K562 (cell line): ENCODE data around the gene PIGB. TPM values are rescaled to one million over a fixed set of nuclear protein-coding genes. Genes with fewer than 3 reads are reported as not detected.

Source experiments
- ATAC-seq: fragments of 200-7000 bp; cut with Tn5 transposase; 3 replicates; pipeline ENCODE4 v1.9.1; 2020; ENCODE audit warnings: moderate library complexity
- BruUV-seq: library from RNA; stranded (reverse); fragments of 400-500 nt; replicated peaks from 2 replicates; lab custom pipeline; 2021; lab: Mats Ljungman, UMichigan
- CTCF ChIA-PET: fragments of 300-600 bp; formaldehyde crosslinking; extraction: SDS; loops from one replicate; lab custom pipeline; 2021; ENCODE audit warnings: low intra/inter-chr PET ratio; lab: Yijun Ruan, JAX
- POLR2A ChIA-PET: fragments of 300-600, 350-650 bp; sonication (Branson Sonifier 250); formaldehyde crosslinking; extraction: SDS; loops from one replicate; lab custom pipeline; 2021; ENCODE audit warnings: antibody characterized with exemption, inconsistent platforms; lab: Yijun Ruan, JAX
- DNase-seq, 4 experiments: peaks; one replicate each; pipeline versions ENCODE4 v3.0.0 to v3.0.0-alpha.2; 2011 to 2018; ENCODE audit warnings: low spot score in 3 of 4, mixed read lengths in 3 of 4; ENCODE audit errors: extremely low read depth in 1 of 4
- FAIRE-seq: peaks from 2 replicates; lab custom pipeline; 2011; peaks lifted over from hg19 to GRCh38; lab: Jason Lieb, UNC
- H2AFZ ChIP-seq: 2 replicates; pipeline ENCODE4 v1.6.0; 2011; ENCODE audit warnings: low read depth, low read length, control low read depth, inconsistent platforms
- H3K27ac ChIP-seq: fragments of 200-600 bp; 3 replicates; pipeline ENCODE4 v1.8.0; 2011; ENCODE audit warnings: low read depth, mild to moderate bottlenecking, control low read depth, inconsistent platforms, low read length, moderate library complexity, mixed read lengths; ENCODE audit errors: extremely low read depth
- H3K27me3 ChIP-seq, 2 experiments: fragments of 300-600 bp in 1 of 2; 2 replicates in 1 of 2; 3 replicates in 1 of 2; pipeline versions ENCODE4 v1.6.0 to v1.8.0; 2011; ENCODE audit warnings: inconsistent platforms in 2 of 2, low read length in 2 of 2, mild to moderate bottlenecking in 1 of 2, mixed read lengths in 1 of 2, moderate library complexity in 1 of 2; ENCODE audit not compliant: control insufficient read depth in 2 of 2, insufficient read depth in 2 of 2
- H3K36me3 ChIP-seq: fragments of 300-600 bp; 3 replicates; pipeline ENCODE4 v1.8.0; 2011; ENCODE audit warnings: mild to moderate bottlenecking, low read length, inconsistent platforms; ENCODE audit not compliant: control insufficient read depth, insufficient read depth
- H3K4me1 ChIP-seq, 2 experiments: fragments of 200-600 bp in 1 of 2; replicated peaks in 1 of 2; 2 replicates in 1 of 2; 3 replicates in 1 of 2; pipeline versions ENCODE4 v1.5.1 to v1.8.0; 2011; ENCODE audit warnings: inconsistent platforms in 2 of 2, low read length in 2 of 2, mild to moderate bottlenecking in 1 of 2, mixed read lengths in 1 of 2, moderate library complexity in 1 of 2; ENCODE audit not compliant: control insufficient read depth in 2 of 2, insufficient read depth in 2 of 2
- H3K4me2 ChIP-seq: 2 replicates; pipeline ENCODE4 v1.6.1; 2011; ENCODE audit warnings: low read length, control low read depth, inconsistent platforms, mixed read lengths; ENCODE audit not compliant: insufficient read depth
- H3K4me3 ChIP-seq: fragments of 200-600 bp; sonication (generic), shearing (Covaris generic); 2 replicates; pipeline ENCODE4 v1.5.1; 2016; ENCODE audit warnings: control low read depth, inconsistent platforms
- H3K79me2 ChIP-seq: fragments of 200-600 bp; 3 replicates; pipeline ENCODE4 v1.8.0; 2011; ENCODE audit warnings: low read length, inconsistent platforms; ENCODE audit not compliant: control insufficient read depth, insufficient read depth
- H3K9ac ChIP-seq, 2 experiments: 2 replicates each; pipeline versions ENCODE4 v1.6.0 to v1.6.1; 2011; ENCODE audit warnings: low read depth in 2 of 2, low read length in 2 of 2, control low read depth in 1 of 2, inconsistent platforms in 1 of 2, mild to moderate bottlenecking in 1 of 2, mixed read lengths in 1 of 2; ENCODE audit not compliant: insufficient read depth in 1 of 2
- H3K9me1 ChIP-seq: one replicate; pipeline ENCODE4 v1.6.0; 2011; ENCODE audit warnings: inconsistent platforms, mild to moderate bottlenecking, low read length, moderate library complexity; ENCODE audit not compliant: control insufficient read depth, insufficient read depth
- H3K9me3 ChIP-seq: replicated peaks from 2 replicates; pipeline ENCODE4 v1.5.1; 2011; ENCODE audit warnings: low read depth, low read length, inconsistent platforms; ENCODE audit not compliant: control insufficient read depth, insufficient read depth
- H4K20me1 ChIP-seq: replicated peaks from 2 replicates; pipeline ENCODE4 v1.6.1; 2011; ENCODE audit warnings: low read length, inconsistent platforms, mixed read lengths; ENCODE audit not compliant: control insufficient read depth, insufficient read depth
- CBX2 ChIP-seq: fragments of 200-600 bp; sonication (generic); IDR thresholded peaks from one replicate; pipeline ENCODE4 v1.6.1; 2012; ENCODE audit warnings: mild to moderate bottlenecking, low read length, inconsistent platforms; ENCODE audit not compliant: insufficient read depth, poor library complexity, severe bottlenecking
- ERF ChIP-seq: fragments of 450-650 bp; formaldehyde crosslinking; IDR thresholded peaks from 2 replicates; pipeline ENCODE4 v1.4.0; 2020; ENCODE audit warnings: mild to moderate bottlenecking, mixed read lengths
- ESRRA ChIP-seq: fragments of 450-650 bp; IDR thresholded peaks from 2 replicates; pipeline ENCODE4 v1.6.1; 2014; ENCODE audit warnings: low read depth, mild to moderate bottlenecking, moderate library complexity, borderline replicate concordance
- FOXJ3 ChIP-seq: sonication (generic); formaldehyde crosslinking; IDR thresholded peaks from 2 replicates; pipeline ENCODE4 v1.4.0; 2020; ENCODE audit warnings: mild to moderate bottlenecking, missing genetic modification reagents
- KLF10 ChIP-seq: fragments of 250-450 bp; sonication (Bioruptor Pico); IDR thresholded peaks from 2 replicates; pipeline ENCODE4 v1.6.1; 2021; ENCODE audit warnings: matching md5 sums
- MYNN ChIP-seq, 2 experiments: sonication (generic); formaldehyde crosslinking in 1 of 2; IDR thresholded peaks; 2 replicates each; pipeline versions ENCODE4 v1.5.0 to v1.6.1; 2016 to 2020; ENCODE audit warnings: antibody characterized with exemption in 1 of 2, missing genetic modification reagents in 1 of 2
- NFIC ChIP-seq: fragments of 450-650 bp; IDR thresholded peaks from 2 replicates; pipeline ENCODE4 v1.6.1; 2017; ENCODE audit warnings: mild to moderate bottlenecking, inconsistent platforms
- POLR3G ChIP-seq: IDR thresholded peaks from 2 replicates; pipeline ENCODE4 v1.6.1; 2011; ENCODE audit not compliant: insufficient read length, insufficient replicate concordance; ENCODE audit errors: extremely low read depth
- PPARD ChIP-seq: fragments of 250-450 bp; sonication (Bioruptor Pico); IDR thresholded peaks from 2 replicates; pipeline ENCODE4 v1.8.0; 2022; ENCODE audit warnings: inconsistent platforms, mild to moderate bottlenecking, moderate library complexity
- RHOXF2B ChIP-seq: fragments of 250-450 bp; sonication (Bioruptor Pico); conservative IDR thresholded peaks from 2 replicates; pipeline ENCODE4 v1.5.1; 2021
- SMAD1 ChIP-seq: fragments of 150-350 bp; IDR thresholded peaks from 2 replicates; pipeline ENCODE4 v1.6.1; 2014; ENCODE audit warnings: low read length, low read depth; ENCODE audit not compliant: partially characterized antibody
- SNIP1 ChIP-seq: fragments of 450-650 bp; IDR thresholded peaks from 2 replicates; pipeline ENCODE4 v1.7.1; 2017; ENCODE audit warnings: low read depth, mild to moderate bottlenecking
- ZBTB7A ChIP-seq: IDR thresholded peaks from 2 replicates; pipeline ENCODE4 v1.6.1; 2011; ENCODE audit warnings: low read depth, mild to moderate bottlenecking, low read length, moderate library complexity, borderline replicate concordance; ENCODE audit not compliant: control insufficient read depth
- ZC3H8 ChIP-seq: fragments of 450-650 bp; IDR thresholded peaks from 2 replicates; pipeline ENCODE4 v1.6.1; 2017
- ZNF224 ChIP-seq: sonication (generic); formaldehyde crosslinking; IDR thresholded peaks from 2 replicates; pipeline ENCODE4 v1.8.0; 2022; ENCODE audit warnings: mild to moderate bottlenecking, missing genetic modification reagents
- ZNF561 ChIP-seq: fragments of 450-650 bp; formaldehyde crosslinking; conservative IDR thresholded peaks from 2 replicates; pipeline ENCODE4 v1.4.0; 2020; ENCODE audit warnings: mild to moderate bottlenecking, moderate library complexity
- ZNF592 ChIP-seq: fragments of 450-650 bp; IDR thresholded peaks from 2 replicates; pipeline ENCODE4 v1.6.1; 2017; ENCODE audit warnings: antibody characterized with exemption, mild to moderate bottlenecking
- WGBS: fragments of 100-300 bp; shearing (Covaris generic); methylation state at CpG from one replicate; pipeline ENCODE4 v1.1.6; 2016; ENCODE audit warnings: low coverage, mixed read lengths; ENCODE audit not compliant: insufficient coverage; ENCODE audit errors: missing lambda C conversion rate; 5-methylcytosine and 5-hydroxymethylcytosine counted together
- in situ Hi-C: fragments of 300-500 bp; cut with MboI; formaldehyde crosslinking; loops from 4 replicates; pipeline ENCODE4 v1.15.0; 2018; ENCODE audit warnings: inconsistent platforms, mixed read lengths
- intact Hi-C: fragments of 100-400 bp; cut with micrococcal nuclease; formaldehyde crosslinking; loops from 2 replicates; pipeline ENCODE4 v1.14.2; 2022
- polyA plus RNA-seq, 8 experiments: library from polyadenylated mRNA; depleted of rRNA in 4 of 8; stranded (reverse) in 5 of 8; unstranded in 3 of 8; fragments of >200 nt; fragmentation: Nextera tagmentation in 2 of 8; fragmentation: Illumina TruSeq in 1 of 8; extraction: Ambion mirVana in 2 of 8; extraction: Trizol in 1 of 8; gene quantifications; 2 replicates each; pipeline versions ENCODE4 v1.2.1 to v1.2.3, GENCODE V29; 2011 to 2014; ENCODE audit warnings: inconsistent platforms in 1 of 8, missing spikeins in 1 of 8
- total RNA-seq, 7 experiments: library from RNA; depleted of rRNA in 6 of 7; stranded (reverse); fragments of >200 nt in 6 of 7; fragmentation: Illumina TruSeq in 2 of 7; extraction: Trizol in 2 of 7; gene quantifications; 2 replicates each; pipeline versions ENCODE4 v1.2.1 to v1.2.3, GENCODE V29; 2011 to 2021; ENCODE audit warnings: low replicate concordance in 1 of 7

Gene PIGB
- total and polyA plus RNA-seq, 9 of the 15 experiments (the other 6 are each of a cell fraction or from before 2014, with no cell fraction given), result 9.9 to 32.3 (median 18.2) TPM

- Histone ChIP-seq H2AFZ (no peak overlapping the region), H3K79me2 (no peaks in the 10 kb centered on the region), H3K4me3 (no peak overlapping the region), H3K4me1 (peaks cover 0 to 3% of the 10 kb centered on the region in 2 experiments; a peak in 3 of 5 replicates), H3K9me3 (no peaks in the 10 kb centered on the region), H3K36me3 (peaks cover 19% of the 10 kb centered on the region), H4K20me1 (no peaks in the 10 kb centered on the region; the same call in 1 of the 2 replicates), H3K9me1 (no peaks in the 10 kb centered on the region), H3K27me3 (no peaks in the 10 kb centered on the region), H3K4me2 (no peak overlapping the region), H3K27ac (no peak overlapping the region), H3K9ac (no peak overlapping the region)
- DNase-seq (no peak), FAIRE-seq (no peak), ATAC-seq (no peak)
- ChIA-PET CTCF (no interaction called here), POLR2A (interaction anchor here (1.0 kb wide), 1 partner anchor 9 kb away, joined by 3 read pairs; no protein-coding TSS in a partner anchor)
- in situ Hi-C loops (no loop called here), intact Hi-C loops (no loop called here)
- TF ChIP-seq ZBTB7A (no peak), CBX2 (no peak), ZNF224 (CRISPR knock-in tag) (no peak), POLR3G (no peak), ZC3H8 (no peak), SMAD1 (no peak), SNIP1 (no peak), RHOXF2B (CRISPR knock-in tag) (no peak), MYNN (IDR thresholded peaks at IDR 0.05) (no peak), MYNN (CRISPR knock-in tag; IDR thresholded peaks at IDR 0.05) (no peak), ZNF592 (no peak), KLF10 (CRISPR knock-in tag) (no peak), NFIC (no peak), FOXJ3 (CRISPR knock-in tag) (no peak), ZNF561 (CRISPR knock-in tag) (no peak), ERF (CRISPR knock-in tag) (no peak), PPARD (CRISPR knock-in tag) (no peak), ESRRA (no peak)
- 83% methylated on average over 2 of the region's 2 CpGs for WGBS
- BruUV-seq, result no TSS peak
Measured at GRCh38 chr15:55349282-55349681, 30.3 kb downstream of the PIGB start.
